HG02884 (cell line): ENCODE data around the gene SLIT1.
"Not testable (repeated sequence)": the region's sequence is repeated elsewhere in the genome, so short reads cannot be mapped to it uniquely, and the experiment has no call there.

Experiments used
- ATAC-seq: cut with Tn5 transposase; IDR thresholded peaks from one replicate; pipeline ENCODE4 v1.9.1; 2021; ENCODE audit warnings: mild to moderate bottlenecking, moderate library complexity; ENCODE audit not compliant: unreplicated experiment

SLIT1 gene

GRCh38 chr10:97049670-97050069 is 136.1 kb downstream of the SLIT1 start:
- ATAC-seq, result no peak

GRCh38 chr10:97048649-97049427 is 136.9 kb downstream of the SLIT1 start:
- no peak for ATAC-seq

GRCh38 chr10:97047788-97048187 is 138.0 kb downstream of the SLIT1 start:
- ATAC-seq, result no peak

- no peak for ATAC-seq
These were observed 138.5 kb downstream of the SLIT1 start for GRCh38 chr10:97047083-97047736.

- no peak for ATAC-seq
These were observed 139.2 kb downstream of the SLIT1 start for GRCh38 chr10:97046456-97047082.

- no peak for ATAC-seq
These were observed 142.2 kb downstream of the SLIT1 start for GRCh38 chr10:97043563-97043855.

- ATAC-seq, result no peak
These were observed 142.8 kb downstream of the SLIT1 start for GRCh38 chr10:97042716-97043562.

- ATAC-seq, result no peak
These were observed 143.7 kb downstream of the SLIT1 start for GRCh38 chr10:97042081-97042480.

GRCh38 chr10:97040706-97041105 is 145.1 kb downstream of the SLIT1 start:
- ATAC-seq, result no peak

- no peak for ATAC-seq
These were observed 145.5 kb downstream of the SLIT1 start for GRCh38 chr10:97040248-97040584.

GRCh38 chr10:97039538-97040247 is 146.1 kb downstream of the SLIT1 start:
- no peak for ATAC-seq

GRCh38 chr10:97038688-97039087 is 147.1 kb downstream of the SLIT1 start:
- ATAC-seq, result no peak

- ATAC-seq, result peak; percentile 68
These were observed 148.1 kb downstream of the SLIT1 start for GRCh38 chr10:97037365-97038361.

GRCh38 chr10:97034958-97035769 is 150.6 kb downstream of the SLIT1 start:
- ATAC-seq, result no peak

- no peak for ATAC-seq
These were observed 151.5 kb downstream of the SLIT1 start for GRCh38 chr10:97034301-97034700.

- not testable (repeated sequence) for ATAC-seq
These were observed 151.9 kb downstream of the SLIT1 start for GRCh38 chr10:97033841-97034240.

GRCh38 chr10:97032624-97033023 is 153.1 kb downstream of the SLIT1 start:
- ATAC-seq, result no peak

- no peak for ATAC-seq
These were observed 154.3 kb downstream of the SLIT1 start for GRCh38 chr10:97031459-97031858.

GRCh38 chr10:97030894-97031293 is 154.9 kb downstream of the SLIT1 start:
- ATAC-seq, result no peak
